Astrocyte (in vitro differentiated cells and primary cell): Measurements from ENCODE around the gene RGS10.

ENCODE experiments used
- CTCF ChIP-seq: IDR thresholded peaks from 2 replicates; pipeline ENCODE4 v1.5.1; 2011; ENCODE audit warnings: low read depth, mild to moderate bottlenecking, inconsistent platforms, low read length, moderate library complexity; ENCODE audit not compliant: insufficient read depth
- EZH2 ChIP-seq: IDR thresholded peaks from 2 replicates; pipeline ENCODE4 v1.6.1; 2012; ENCODE audit warnings: mild to moderate bottlenecking, low read length, inconsistent platforms; ENCODE audit not compliant: insufficient read depth

- TF ChIP-seq CTCF (no peak), EZH2 (no peak)
Measured at GRCh38 chr10:119453313-119453712, 89.2 kb downstream of the RGS10 start.
